ENCODE results near the gene ARHGEF3.

DNA sequence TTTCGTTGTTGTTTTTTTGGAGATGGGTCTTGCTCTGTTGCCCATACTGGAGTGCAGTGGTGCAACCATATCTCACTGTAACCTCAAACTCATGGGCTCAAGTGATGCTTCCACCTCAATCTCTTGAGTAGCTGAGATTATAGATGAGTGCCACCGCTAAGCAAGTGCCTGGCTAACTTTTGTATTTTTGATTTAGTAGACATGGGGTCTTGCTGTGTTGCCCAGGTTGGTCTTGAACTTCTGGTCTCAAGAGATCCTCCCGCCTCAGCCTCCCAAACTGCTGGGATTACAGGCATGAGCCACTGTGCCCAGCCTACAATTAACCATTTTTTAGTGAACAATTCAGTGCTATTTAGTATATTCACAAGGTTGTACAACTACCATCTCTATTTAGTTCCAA is 42.2 kb downstream of the ARHGEF3 start:
- TF ChIP-seq, protein P1, sequence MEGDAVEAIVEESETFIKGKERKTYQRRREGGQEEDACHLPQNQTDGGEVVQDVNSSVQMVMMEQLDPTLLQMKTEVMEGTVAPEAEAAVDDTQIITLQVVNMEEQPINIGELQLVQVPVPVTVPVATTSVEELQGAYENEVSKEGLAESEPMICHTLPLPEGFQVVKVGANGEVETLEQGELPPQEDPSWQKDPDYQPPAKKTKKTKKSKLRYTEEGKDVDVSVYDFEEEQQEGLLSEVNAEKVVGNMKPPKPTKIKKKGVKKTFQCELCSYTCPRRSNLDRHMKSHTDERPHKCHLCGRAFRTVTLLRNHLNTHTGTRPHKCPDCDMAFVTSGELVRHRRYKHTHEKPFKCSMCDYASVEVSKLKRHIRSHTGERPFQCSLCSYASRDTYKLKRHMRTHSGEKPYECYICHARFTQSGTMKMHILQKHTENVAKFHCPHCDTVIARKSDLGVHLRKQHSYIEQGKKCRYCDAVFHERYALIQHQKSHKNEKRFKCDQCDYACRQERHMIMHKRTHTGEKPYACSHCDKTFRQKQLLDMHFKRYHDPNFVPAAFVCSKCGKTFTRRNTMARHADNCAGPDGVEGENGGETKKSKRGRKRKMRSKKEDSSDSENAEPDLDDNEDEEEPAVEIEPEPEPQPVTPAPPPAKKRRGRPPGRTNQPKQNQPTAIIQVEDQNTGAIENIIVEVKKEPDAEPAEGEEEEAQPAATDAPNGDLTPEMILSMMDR (IDR thresholded peaks at IDR 0.05) = no peak
- TF ChIP-seq ZFX (IDR thresholded peaks at IDR 0.05; ENCODE audit: borderline replicate concordance) = no peak
